GM21825 (cell line): ENCODE results near the gene CMIP.
"Not testable (repeated sequence)": the region's sequence is repeated elsewhere in the genome, so short reads cannot be mapped to it uniquely, and the experiment has no call there.

Experiments used
- ATAC-seq: cut with Tn5 transposase; IDR thresholded peaks from one replicate; pipeline ENCODE4 v1.9.1; 2021; ENCODE audit warnings: mild to moderate bottlenecking, moderate library complexity; ENCODE audit not compliant: unreplicated experiment

The CMIP gene

GRCh38 chr16:81514041-81514559, 69.5 kb downstream of the CMIP start:
- ATAC-seq, result peak; percentile 75

- ATAC-seq, result no peak
Observed at GRCh38 chr16:81514568-81515258, 70.1 kb downstream of the CMIP start.

- no peak for ATAC-seq
Observed at GRCh38 chr16:81515281-81515680, 70.7 kb downstream of the CMIP start.

- no peak for ATAC-seq
Observed at GRCh38 chr16:81515721-81516120, 71.1 kb downstream of the CMIP start.

GRCh38 chr16:81516478-81517149, 72.0 kb downstream of the CMIP start:
- ATAC-seq, result no peak

- no peak for ATAC-seq
Observed at GRCh38 chr16:81517150-81517499, 72.5 kb downstream of the CMIP start.

- ATAC-seq, result no peak
Observed at GRCh38 chr16:81517629-81518438, 73.2 kb downstream of the CMIP start.

GRCh38 chr16:81518439-81518757, 73.8 kb downstream of the CMIP start:
- ATAC-seq, result no peak

GRCh38 chr16:81519301-81520150, 74.9 kb downstream of the CMIP start:
- ATAC-seq, result no peak

GRCh38 chr16:81520151-81520470, 75.5 kb downstream of the CMIP start:
- no peak for ATAC-seq

- ATAC-seq, result no peak
Observed at GRCh38 chr16:81520560-81521135, 76.0 kb downstream of the CMIP start.

GRCh38 chr16:81521141-81521626, 76.6 kb downstream of the CMIP start:
- ATAC-seq, result peak; percentile 75

GRCh38 chr16:81522108-81522701, 77.6 kb downstream of the CMIP start:
- ATAC-seq, result no peak

- ATAC-seq, result not testable (repeated sequence)
Observed at GRCh38 chr16:81522851-81523250, 78.2 kb downstream of the CMIP start.

GRCh38 chr16:81523387-81524115, 78.9 kb downstream of the CMIP start:
- ATAC-seq, result no peak

- ATAC-seq, result no peak
Observed at GRCh38 chr16:81524382-81524781, 79.8 kb downstream of the CMIP start.

- not testable (repeated sequence) for ATAC-seq
Observed at GRCh38 chr16:81524885-81525284, 80.3 kb downstream of the CMIP start.

GRCh38 chr16:81526199-81526598, 81.6 kb downstream of the CMIP start:
- ATAC-seq, result no peak

GRCh38 chr16:81526935-81527334, 82.3 kb downstream of the CMIP start:
- ATAC-seq, result no peak
